Activated B cell treated with CpG ODN at 0.5 μM for 24 hours (primary cell): Measurements from ENCODE around the gene NEIL1. TPM values are rescaled to one million over a fixed set of nuclear protein-coding genes. Genes with fewer than 3 reads are reported as not detected.

Experiments
- ATAC-seq: fragments of 200-7000 bp; cut with Tn5 transposase; one replicate; pipeline ENCODE4 v1.10.0; 2021; ENCODE audit warnings: low read depth, mild to moderate bottlenecking, moderate library complexity
- CTCF ChIA-PET: fragments of 350-600 bp; sonication (Branson Sonifier 250); formaldehyde crosslinking; loops from one replicate; lab custom pipeline; 2021; ENCODE audit warnings: antibody characterized with exemption; lab: Charles Lee
- POLR2A ChIA-PET: fragments of 350-600 bp; sonication (Branson Sonifier 250); formaldehyde crosslinking; loops from one replicate; lab custom pipeline; 2021; ENCODE audit warnings: antibody characterized with exemption; lab: Charles Lee
- DNase-seq: peaks from one replicate; pipeline ENCODE4 v3.0.0; 2022
- H3K27ac Mint-ChIP-seq: one replicate; pipeline ENCODE4 v1.8.0; 2020; ENCODE audit warnings: mixed read lengths
- H3K27me3 Mint-ChIP-seq: one replicate; pipeline ENCODE4 v1.8.0; 2021; ENCODE audit warnings: mixed read lengths
- H3K36me3 Mint-ChIP-seq: one replicate; pipeline ENCODE4 v1.8.0; 2021; ENCODE audit warnings: low read depth, mixed read lengths
- H3K4me1 Mint-ChIP-seq: one replicate; pipeline ENCODE4 v1.8.0; 2021; ENCODE audit warnings: mixed read lengths
- H3K4me3 Mint-ChIP-seq: one replicate; pipeline ENCODE4 v1.8.0; 2020; ENCODE audit warnings: mild to moderate bottlenecking, mixed read lengths
- H3K9me3 Mint-ChIP-seq: one replicate; pipeline ENCODE4 v1.8.0; 2020; ENCODE audit warnings: mixed read lengths
- intact Hi-C: fragments of 100-400 bp; cut with micrococcal nuclease; formaldehyde crosslinking; loops from one replicate; pipeline ENCODE4 v1.15.1; 2024
- total RNA-seq: library from RNA; stranded (reverse); gene quantifications from 2 replicates; pipeline ENCODE4 v1.2.3, GENCODE V29; 2022
- TF ChIP-seq, protein P1 (sequence below): fragments of 200-600 bp; IDR thresholded peaks from one replicate; pipeline ENCODE4 v1.8.0; 2022; ENCODE audit warnings: antibody characterized with exemption, mild to moderate bottlenecking

Gene NEIL1
- total RNA-seq, 1 donor from 2014 or later = 35.8 TPM

DNA sequence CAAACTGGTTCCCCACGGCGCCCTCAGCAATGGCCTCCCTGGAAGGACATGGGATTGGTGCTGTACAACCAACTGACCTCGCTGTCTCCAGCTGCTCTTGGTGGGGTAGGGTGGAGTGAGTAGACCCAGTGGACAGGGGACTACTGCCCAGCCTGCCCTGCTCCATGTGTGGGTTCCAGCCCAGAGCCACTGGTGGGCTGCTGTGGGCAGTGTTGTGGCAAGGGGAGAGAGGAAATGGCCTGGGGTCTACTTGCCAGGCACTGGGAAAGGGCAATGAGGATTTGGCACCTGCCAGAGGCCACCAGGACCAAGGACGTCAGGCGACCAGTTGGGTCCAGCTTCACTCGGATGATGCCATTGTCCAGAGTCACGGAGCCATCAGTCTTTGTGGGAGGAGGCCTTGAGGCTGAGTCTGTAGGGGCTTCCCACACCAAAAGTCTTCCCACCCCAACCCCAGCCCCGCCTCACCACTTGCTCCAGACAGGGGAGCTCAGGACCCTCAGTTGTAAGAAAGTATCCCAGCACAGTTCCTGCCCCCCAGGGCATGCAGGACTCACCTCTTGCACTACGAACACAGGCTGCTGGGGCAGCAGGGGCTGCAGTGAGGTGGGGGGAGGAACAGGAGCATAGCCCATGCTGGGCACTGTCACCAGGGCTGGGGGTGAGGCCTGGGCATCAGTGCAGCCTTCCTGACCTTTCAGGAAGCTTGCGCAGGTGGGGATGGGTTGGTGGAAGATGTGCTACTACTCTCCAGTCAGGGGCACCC is 12.1 kb downstream of the NEIL1 start:
- ATAC-seq (no peak), DNase-seq (no peak)
- Mint-ChIP-seq H3K27me3 (no peaks in the 10 kb centered on the region), H3K4me3 (no peak overlapping the region), H3K9me3 (no peaks in the 10 kb centered on the region), H3K4me1 (no peaks in the 10 kb centered on the region), H3K36me3 (peaks cover 36% of the 10 kb centered on the region), H3K27ac (no peak overlapping the region)
- POLR2A ChIA-PET = interaction anchor here (1.8 kb wide), 1 partner anchor 9 kb away, joined by 5 read pairs; the partner anchor contains the start of gene MAN2C1
- intact Hi-C loops = no loop called here
- CTCF ChIA-PET = interaction anchor here (1.2 kb wide), 1 partner anchor 9 kb away, joined by 3 read pairs; the partner anchor contains the start of gene MAN2C1
- TF ChIP-seq, protein P1, sequence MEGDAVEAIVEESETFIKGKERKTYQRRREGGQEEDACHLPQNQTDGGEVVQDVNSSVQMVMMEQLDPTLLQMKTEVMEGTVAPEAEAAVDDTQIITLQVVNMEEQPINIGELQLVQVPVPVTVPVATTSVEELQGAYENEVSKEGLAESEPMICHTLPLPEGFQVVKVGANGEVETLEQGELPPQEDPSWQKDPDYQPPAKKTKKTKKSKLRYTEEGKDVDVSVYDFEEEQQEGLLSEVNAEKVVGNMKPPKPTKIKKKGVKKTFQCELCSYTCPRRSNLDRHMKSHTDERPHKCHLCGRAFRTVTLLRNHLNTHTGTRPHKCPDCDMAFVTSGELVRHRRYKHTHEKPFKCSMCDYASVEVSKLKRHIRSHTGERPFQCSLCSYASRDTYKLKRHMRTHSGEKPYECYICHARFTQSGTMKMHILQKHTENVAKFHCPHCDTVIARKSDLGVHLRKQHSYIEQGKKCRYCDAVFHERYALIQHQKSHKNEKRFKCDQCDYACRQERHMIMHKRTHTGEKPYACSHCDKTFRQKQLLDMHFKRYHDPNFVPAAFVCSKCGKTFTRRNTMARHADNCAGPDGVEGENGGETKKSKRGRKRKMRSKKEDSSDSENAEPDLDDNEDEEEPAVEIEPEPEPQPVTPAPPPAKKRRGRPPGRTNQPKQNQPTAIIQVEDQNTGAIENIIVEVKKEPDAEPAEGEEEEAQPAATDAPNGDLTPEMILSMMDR = no peak

DNA sequence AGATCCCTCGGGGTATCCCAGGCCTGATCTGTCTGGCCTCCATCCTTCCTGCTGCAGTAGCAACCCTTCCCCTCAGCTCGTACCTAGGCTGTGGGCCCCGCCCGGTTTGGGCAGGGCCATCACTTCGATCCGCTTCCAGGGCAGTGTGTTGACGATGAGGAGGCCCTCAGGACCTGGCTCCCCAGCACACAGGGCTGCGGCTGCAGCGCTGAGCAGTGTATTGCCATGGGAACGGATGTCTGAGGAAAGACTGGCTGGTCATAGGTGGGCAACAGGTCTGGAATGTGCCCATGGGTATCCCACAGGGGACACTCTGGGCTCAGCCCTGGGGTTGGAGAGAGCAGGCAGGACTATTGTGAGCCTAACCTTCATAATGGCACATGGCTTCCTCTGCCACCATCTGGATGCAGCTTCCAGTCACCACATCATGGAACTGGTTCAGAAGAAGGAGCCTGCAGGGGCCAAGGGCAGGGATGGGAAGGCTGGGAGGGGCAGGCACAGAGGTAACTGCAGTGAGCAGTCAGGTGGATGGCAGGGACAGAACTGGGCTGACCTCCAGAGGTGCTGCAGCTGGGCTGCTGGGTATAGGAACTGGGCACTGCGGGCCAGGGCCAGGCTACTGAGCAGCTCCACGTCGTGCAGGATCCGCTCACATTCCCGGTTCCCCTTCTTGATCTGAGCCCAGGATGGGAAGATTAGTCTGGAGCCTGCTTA is 12.9 kb downstream of the NEIL1 start:
- ATAC-seq = no peak
- H3K27ac Mint-ChIP-seq = no peak overlapping the region
- CTCF ChIA-PET = interaction anchor here (1.2 kb wide), 1 partner anchor 9 kb away, joined by 3 read pairs; the partner anchor contains the start of gene MAN2C1

DNA sequence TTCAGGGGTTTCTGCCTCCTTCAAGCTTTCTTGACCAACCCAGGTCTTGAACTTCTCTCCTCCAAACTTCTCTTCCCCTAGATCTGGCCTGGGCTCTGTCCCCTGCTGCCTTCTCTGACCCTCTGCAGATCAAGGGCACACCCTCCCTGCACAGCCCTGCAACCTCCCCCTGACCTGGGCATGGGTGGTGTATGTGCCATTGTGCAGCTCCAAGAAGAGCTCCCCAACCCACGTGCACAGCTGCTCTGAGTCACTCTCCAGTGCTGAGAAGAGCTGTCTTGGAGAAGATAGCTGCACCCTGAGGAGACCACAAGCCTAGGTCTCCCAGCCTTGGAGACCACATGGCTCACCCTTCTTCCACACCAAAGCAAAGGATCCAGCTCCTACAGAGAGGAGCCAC is 13.6 kb downstream of the NEIL1 start:
- no peak for DNase-seq
- Mint-ChIP-seq H3K4me1 (no peaks in the 10 kb centered on the region), H3K27ac (no peak overlapping the region), H3K36me3 (peaks cover 41% of the 10 kb centered on the region), H3K27me3 (no peaks in the 10 kb centered on the region), H3K9me3 (no peaks in the 10 kb centered on the region), H3K4me3 (no peak overlapping the region)
- TF ChIP-seq, protein P1 = no peak
- ChIA-PET POLR2A (interaction anchor here (1.8 kb wide), 1 partner anchor 8 kb away, joined by 5 read pairs; the partner anchor contains the start of gene MAN2C1), CTCF (interaction anchor here (1.2 kb wide), 1 partner anchor 8 kb away, joined by 3 read pairs; the partner anchor contains the start of gene MAN2C1)
- ATAC-seq = no peak
- intact Hi-C loops = no loop called here

More for the DNA sequence above, 12.9 kb downstream of the NEIL1 start:
- POLR2A ChIA-PET = interaction anchor here (1.8 kb wide), 1 partner anchor 9 kb away, joined by 5 read pairs; the partner anchor contains the start of gene MAN2C1
- no peak overlapping the region for H3K4me3 Mint-ChIP-seq
- no peaks in the 10 kb centered on the region for H3K4me1 Mint-ChIP-seq
- H3K36me3 Mint-ChIP-seq = peaks cover 41% of the 10 kb centered on the region
- H3K9me3 Mint-ChIP-seq = no peaks in the 10 kb centered on the region
- H3K27me3 Mint-ChIP-seq = no peaks in the 10 kb centered on the region
- DNase-seq = no peak
- TF ChIP-seq, protein P1 = no peak
- intact Hi-C loops = no loop called here

DNA sequence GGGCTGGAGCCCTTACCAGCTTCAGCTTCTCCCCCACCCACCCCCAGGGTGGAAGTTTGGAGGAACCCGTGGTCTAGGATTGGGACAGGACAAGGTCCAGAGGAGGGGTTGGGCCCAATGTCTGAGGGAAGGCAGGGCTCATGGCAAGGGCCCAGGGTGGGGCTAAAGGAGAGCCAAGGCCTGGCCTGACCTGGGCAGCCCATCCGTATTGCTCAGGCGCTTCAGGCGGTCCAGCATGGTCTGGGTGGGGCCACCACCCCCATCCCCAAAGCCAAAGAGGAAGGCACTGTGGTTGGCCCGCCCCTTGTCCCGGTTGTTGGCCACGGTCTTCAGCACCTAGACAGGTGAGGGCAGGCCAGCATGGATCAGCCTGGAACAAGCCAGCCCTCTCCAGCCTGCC is 14.0 kb downstream of the NEIL1 start:
- DNase-seq (no peak), ATAC-seq (no peak)
- TF ChIP-seq, protein P1 = no peak
- Mint-ChIP-seq H3K4me3 (no peak overlapping the region), H3K9me3 (no peaks in the 10 kb centered on the region), H3K27me3 (no peaks in the 10 kb centered on the region), H3K36me3 (peaks cover 42% of the 10 kb centered on the region), H3K4me1 (no peaks in the 10 kb centered on the region), H3K27ac (no peak overlapping the region)
- POLR2A ChIA-PET = interaction anchor here (1.8 kb wide), 1 partner anchor 7 kb away, joined by 5 read pairs; the partner anchor contains the start of gene MAN2C1
- intact Hi-C loops = no loop called here
- CTCF ChIA-PET = no interaction called here
